Activated CD4-positive, alpha-beta T cell treated with anti-CD3 and anti-CD28 coated beads, Interleukin-2, amount 10 ng/mL, durations not matched to agents 7 days and 5 days (primary cell): ENCODE measurements around the gene HM13. TPM values are rescaled to one million over a fixed set of nuclear protein-coding genes. Genes with fewer than 3 reads are reported as not detected.
A peak's percentile ranks its signal among the peaks of the same experiment; 100 is the strongest.
"Not testable (repeated sequence)": the region's sequence is repeated elsewhere in the genome, so short reads cannot be mapped to it uniquely, and the experiment has no call there.

Experiments used
- CTCF ChIA-PET: fragments of 350-600 bp; sonication (Branson Sonifier 250); formaldehyde crosslinking; loops from one replicate; lab custom pipeline; 2021; ENCODE audit warnings: antibody characterized with exemption; lab: Charles Lee
- POLR2A ChIA-PET: fragments of 350-600 bp; sonication (Branson Sonifier 250); formaldehyde crosslinking; loops from one replicate; lab custom pipeline; 2021; ENCODE audit warnings: antibody characterized with exemption; lab: Charles Lee
- DNase-seq: peaks from one replicate; pipeline ENCODE4 v3.0.0-alpha.2; 2020
- H3K27ac Mint-ChIP-seq: one replicate; pipeline ENCODE4 v1.8.0; 2021; ENCODE audit warnings: mild to moderate bottlenecking, moderate library complexity, mixed read lengths
- H3K27me3 Mint-ChIP-seq: one replicate; pipeline ENCODE4 v1.8.0; 2021; ENCODE audit warnings: mixed read lengths
- H3K36me3 Mint-ChIP-seq: one replicate; pipeline ENCODE4 v1.8.0; 2021; ENCODE audit warnings: low read depth, mixed read lengths
- H3K4me1 Mint-ChIP-seq: one replicate; pipeline ENCODE4 v1.8.0; 2021; ENCODE audit warnings: mixed read lengths
- H3K4me3 Mint-ChIP-seq: one replicate; pipeline ENCODE4 v1.8.0; 2021; ENCODE audit warnings: mild to moderate bottlenecking, moderate library complexity, mixed read lengths
- H3K9me3 Mint-ChIP-seq: one replicate; pipeline ENCODE4 v1.8.0; 2021; ENCODE audit warnings: mixed read lengths
- total RNA-seq, 2 experiments: library from RNA; stranded (reverse); gene quantifications; one replicate each; pipeline ENCODE4 v1.2.3, GENCODE V29; 2021

Gene HM13
- total RNA-seq: 100 to 1,000 TPM; 137 to 146 TPM

- H3K4me3 Mint-ChIP-seq: no peak within 1 kb of the TSS
These were observed at the start of gene HM13 for GRCh38 chr20:31514154-31515071. Gene HM13 (plus strand): TSS chr20:31514442. CDS start chr20:31514552, 110 bp downstream.

GRCh38 chr20:31470946-31471345, 43.3 kb upstream of the HM13 start:
- H3K4me3 Mint-ChIP-seq, DNase-seq, POLR2A ChIA-PET, H3K36me3 Mint-ChIP-seq, CTCF ChIA-PET, H3K4me1 Mint-ChIP-seq, H3K27ac Mint-ChIP-seq, H3K9me3 Mint-ChIP-seq: not testable (repeated sequence)
- peaks cover 20% of the 10 kb centered on the region for H3K27me3 Mint-ChIP-seq

More at GRCh38 chr20:31514154-31515071, at the start of gene HM13:
- Mint-ChIP-seq H3K36me3 (peaks cover 7% of the 10 kb centered on the region), H3K4me1 (peaks cover 10% of the 10 kb centered on the region), H3K27me3 (peaks cover 2% of the 10 kb centered on the region), H3K9me3 (no peaks in the 10 kb centered on the region), H3K27ac (peak within 1 kb of the TSS; percentile 68)
- ChIA-PET POLR2A (no interaction called here), CTCF (interaction anchor here (1.0 to 1.6 kb wide), 3 partner anchors 15 to 98 kb away, joined by 4 to 6 read pairs (median 4); no protein-coding TSS in a partner anchor)
- DNase-seq: peak; percentile 90

- peaks cover 4% of the 10 kb centered on the region for H3K9me3 Mint-ChIP-seq
- H3K4me3 Mint-ChIP-seq: no peak overlapping the region
- peaks cover 2% of the 10 kb centered on the region for H3K36me3 Mint-ChIP-seq
- peak overlapping the region; percentile 19 for H3K27ac Mint-ChIP-seq
- POLR2A ChIA-PET: no interaction called here
- DNase-seq: no peak
- peaks cover 35% of the 10 kb centered on the region for H3K27me3 Mint-ChIP-seq
- H3K4me1 Mint-ChIP-seq: peaks cover 2% of the 10 kb centered on the region
- CTCF ChIA-PET: interaction anchor here (1.2 to 1.5 kb wide), 2 partner anchors 28 to 97 kb away, joined by 3 to 4 read pairs; no protein-coding TSS in a partner anchor
These were observed 41.6 kb upstream of the HM13 start for GRCh38 chr20:31472395-31473330.

- Mint-ChIP-seq H3K36me3 (peaks cover 2% of the 10 kb centered on the region), H3K9me3 (peaks cover 4% of the 10 kb centered on the region), H3K4me1 (peaks cover 2% of the 10 kb centered on the region), H3K27me3 (peaks cover 36% of the 10 kb centered on the region), H3K4me3 (no peak overlapping the region), H3K27ac (no peak overlapping the region)
- POLR2A ChIA-PET: no interaction called here
- no peak for DNase-seq
- CTCF ChIA-PET: interaction anchor here (1.0 to 1.5 kb wide), 3 partner anchors 10 to 98 kb away, joined by 3 to 4 read pairs (median 4); no protein-coding TSS in a partner anchor
These were observed 40.7 kb upstream of the HM13 start for GRCh38 chr20:31473331-31474096.

GRCh38 chr20:31474097-31474436, 40.2 kb upstream of the HM13 start:
- Mint-ChIP-seq H3K9me3 (peaks cover 4% of the 10 kb centered on the region), H3K4me3 (no peak overlapping the region), H3K36me3 (peaks cover 2% of the 10 kb centered on the region), H3K27ac (no peak overlapping the region), H3K27me3 (peaks cover 36% of the 10 kb centered on the region), H3K4me1 (peaks cover 2% of the 10 kb centered on the region)
- POLR2A ChIA-PET: no interaction called here
- CTCF ChIA-PET: interaction anchor here (0.9 to 1.5 kb wide), 3 partner anchors 9 to 29 kb away, joined by 3 to 4 read pairs (median 3); no protein-coding TSS in a partner anchor
- DNase-seq: no peak

GRCh38 chr20:31474758-31475427, 39.3 kb upstream of the HM13 start, which contains the start of the genes DEFB124 and REM1:
Gene DEFB124 (minus strand): TSS chr20:31475127. CDS start chr20:31473013, 2,114 bp downstream.
Gene REM1 (plus strand): TSS chr20:31475288. CDS start chr20:31476446, 1,158 bp downstream.
- no peak for DNase-seq
- Mint-ChIP-seq H3K4me3 (no peak within 1 kb of the TSS), H3K27me3 (peaks cover 38% of the 10 kb centered on the region), H3K4me1 (peaks cover 2% of the 10 kb centered on the region), H3K27ac (no peak within 1 kb of the TSS), H3K36me3 (peaks cover 2% of the 10 kb centered on the region), H3K9me3 (peaks cover 4% of the 10 kb centered on the region)
- ChIA-PET POLR2A (no interaction called here), CTCF (interaction anchor here (0.9 to 1.1 kb wide), 3 partner anchors 8 to 28 kb away, joined by 3 to 4 read pairs (median 3); no protein-coding TSS in a partner anchor)

- CTCF ChIA-PET: interaction anchor here (1.1 kb wide), 1 partner anchor 17 kb away, joined by 3 read pairs; no protein-coding TSS in a partner anchor
- POLR2A ChIA-PET: no interaction called here
- Mint-ChIP-seq H3K4me1 (peaks cover 2% of the 10 kb centered on the region), H3K27ac (no peak overlapping the region), H3K4me3 (no peak overlapping the region), H3K9me3 (peaks cover 4% of the 10 kb centered on the region), H3K27me3 (peaks cover 38% of the 10 kb centered on the region), H3K36me3 (peaks cover 2% of the 10 kb centered on the region)
- no peak for DNase-seq
These were observed 38.6 kb upstream of the HM13 start for GRCh38 chr20:31475472-31476293.

- Mint-ChIP-seq H3K27me3 (peaks cover 39% of the 10 kb centered on the region), H3K4me3 (no peak overlapping the region), H3K36me3 (peaks cover 2% of the 10 kb centered on the region), H3K27ac (no peak overlapping the region), H3K9me3 (peaks cover 4% of the 10 kb centered on the region), H3K4me1 (peaks cover 2% of the 10 kb centered on the region)
- POLR2A ChIA-PET: no interaction called here
- CTCF ChIA-PET: no interaction called here
- no peak for DNase-seq
These were observed 38.0 kb upstream of the HM13 start for GRCh38 chr20:31476294-31476585.

- Mint-ChIP-seq H3K36me3 (peaks cover 2% of the 10 kb centered on the region), H3K27me3 (peaks cover 41% of the 10 kb centered on the region)
These were observed 37.5 kb upstream of the HM13 start for GRCh38 chr20:31476643-31477215.

GRCh38 chr20:31484001-31484400, 30.2 kb upstream of the HM13 start:
- H3K27ac Mint-ChIP-seq: no peak overlapping the region
- CTCF ChIA-PET: interaction anchor here (0.7 kb wide), 1 partner anchor 234 kb away, joined by 4 read pairs; no protein-coding TSS in a partner anchor
- POLR2A ChIA-PET: no interaction called here
- H3K4me3 Mint-ChIP-seq: no peak overlapping the region
- H3K27me3 Mint-ChIP-seq: peaks cover 34% of the 10 kb centered on the region
- no peak for DNase-seq
- no peaks in the 10 kb centered on the region for H3K9me3 Mint-ChIP-seq
- H3K36me3 Mint-ChIP-seq: no peaks in the 10 kb centered on the region
- no peaks in the 10 kb centered on the region for H3K4me1 Mint-ChIP-seq

More at GRCh38 chr20:31476643-31477215, 37.5 kb upstream of the HM13 start:
- Mint-ChIP-seq H3K4me1 (peaks cover 2% of the 10 kb centered on the region), H3K9me3 (peaks cover 4% of the 10 kb centered on the region), H3K27ac (no peak overlapping the region), H3K4me3 (no peak overlapping the region)
- POLR2A ChIA-PET: no interaction called here
- DNase-seq: no peak
- CTCF ChIA-PET: no interaction called here
